GM12878 (cell line): ENCODE measurements around the gene CERCAM. TPM values are rescaled to one million over a fixed set of nuclear protein-coding genes. Genes with fewer than 3 reads are reported as not detected.

Experiments
- ATAC-seq: fragments of 200-7000 bp; cut with Tn5 transposase; 3 replicates; pipeline ENCODE4 v1.9.1; 2020; ENCODE audit warnings: mild to moderate bottlenecking, moderate library complexity
- BruUV-seq: library from RNA; stranded (reverse); fragments of 400-500 nt; replicated peaks from 2 replicates; lab custom pipeline; 2021; lab: Mats Ljungman, UMichigan
- CTCF ChIA-PET: fragments of 300-600 bp; sonication (Branson Sonifier 250); formaldehyde crosslinking; extraction: SDS; loops from one replicate; lab custom pipeline; 2021; ENCODE audit warnings: inconsistent platforms; lab: Yijun Ruan, JAX
- POLR2A ChIA-PET: fragments of 350-600 bp; formaldehyde crosslinking; extraction: SDS; loops from one replicate; lab custom pipeline; 2021; ENCODE audit warnings: inconsistent platforms; lab: Charles Lee
- RAD21 ChIA-PET: fragments of 300-600 bp; sonication (Branson Sonifier 250); formaldehyde crosslinking; loops from one replicate; lab custom pipeline; 2023; ENCODE audit warnings: antibody characterized with exemption; ENCODE audit not compliant: unreplicated experiment; lab: Charles Lee
- SMC1A ChIA-PET: fragments of 300-600 bp; sonication (Branson Sonifier 250); formaldehyde crosslinking; loops from one replicate; lab custom pipeline; 2023; ENCODE audit not compliant: unreplicated experiment, uncharacterized antibody; lab: Charles Lee
- DNase-seq: peaks from one replicate; pipeline ENCODE4 v3.0.0-alpha.2; 2011; ENCODE audit warnings: low read depth, low spot score
- FAIRE-seq: peaks from 3 replicates; lab custom pipeline; 2011; peaks lifted over from hg19 to GRCh38; lab: Jason Lieb, UNC
- H2AFZ ChIP-seq: 2 replicates; pipeline ENCODE4 v1.6.0; 2011; ENCODE audit warnings: low read depth, low read length, control low read depth; ENCODE audit not compliant: control insufficient read depth
- H3K27ac ChIP-seq: 2 replicates; pipeline ENCODE4 v1.5.1; 2011; ENCODE audit warnings: control low read depth; ENCODE audit not compliant: control insufficient read depth, insufficient read depth
- H3K27me3 ChIP-seq, 2 experiments: replicated peaks in 1 of 2; 2 replicates each; pipeline versions ENCODE4 v1.6.0 to v1.6.1; 2011; ENCODE audit warnings: low read length in 1 of 2; ENCODE audit not compliant: control insufficient read depth in 2 of 2, insufficient read depth in 2 of 2
- H3K36me3 ChIP-seq, 2 experiments: 2 replicates each; pipeline ENCODE4 v1.5.1; 2011; ENCODE audit warnings: low read length in 1 of 2; ENCODE audit not compliant: control insufficient read depth in 2 of 2, insufficient read depth in 2 of 2
- H3K4me1 ChIP-seq: 2 replicates; pipeline ENCODE4 v1.6.1; 2011; ENCODE audit warnings: mild to moderate bottlenecking, low read length, moderate library complexity, mixed read lengths; ENCODE audit not compliant: control insufficient read depth, insufficient read depth
- H3K4me2 ChIP-seq: 2 replicates; pipeline ENCODE4 v1.6.0; 2011; ENCODE audit warnings: control low read depth; ENCODE audit not compliant: control insufficient read depth, insufficient read depth
- H3K4me3 ChIP-seq: fragments of 200-600 bp; sonication (generic); 2 replicates; pipeline ENCODE4 v1.5.1; 2016
- H3K79me2 ChIP-seq: 2 replicates; pipeline ENCODE4 v1.6.0; 2011; ENCODE audit warnings: low read length; ENCODE audit not compliant: control insufficient read depth, insufficient read depth
- H3K9ac ChIP-seq: 2 replicates; pipeline ENCODE4 v1.8.0; 2011; ENCODE audit warnings: low read length, control low read depth, mixed read lengths; ENCODE audit not compliant: control insufficient read depth, insufficient read depth
- H3K9me3 ChIP-seq: replicated peaks from 3 replicates; pipeline ENCODE4 v1.5.1; 2011; ENCODE audit warnings: mild to moderate bottlenecking, low read length; ENCODE audit not compliant: control insufficient read depth, insufficient read depth
- H4K20me1 ChIP-seq: 2 replicates; pipeline ENCODE4 v1.6.0; 2011; ENCODE audit not compliant: control insufficient read depth, insufficient read depth
- BHLHE40 ChIP-seq, 2 experiments: fragments of 450-650 bp in 1 of 2; IDR thresholded peaks; 2 replicates each; pipeline ENCODE4 v1.6.1; 2011 to 2017; ENCODE audit warnings: low read depth in 2 of 2, borderline replicate concordance in 1 of 2, improper control_type of control experiment in 1 of 2, low read length in 1 of 2, mild to moderate bottlenecking in 1 of 2
- CBFB ChIP-seq: IDR thresholded peaks from 2 replicates; pipeline ENCODE4 v1.6.1; 2016; ENCODE audit warnings: antibody characterized with exemption, low read depth
- EED ChIP-seq: sonication (generic); IDR thresholded peaks from 2 replicates; pipeline ENCODE4 v1.6.1; 2016; ENCODE audit warnings: antibody characterized with exemption, low read depth
- ESRRA ChIP-seq: IDR thresholded peaks from 2 replicates; pipeline ENCODE4 v1.6.1; 2012; ENCODE audit warnings: mild to moderate bottlenecking, low read length, improper control_type of control experiment
- ETV6 ChIP-seq, 2 experiments: fragments of 450-650 bp in 1 of 2; IDR thresholded peaks in 1 of 2; conservative IDR thresholded peaks in 1 of 2; 2 replicates each; pipeline ENCODE4 v1.6.1; 2014; ENCODE audit warnings: antibody characterized with exemption in 1 of 2, borderline replicate concordance in 1 of 2, low read depth in 1 of 2, mild to moderate bottlenecking in 1 of 2, moderate library complexity in 1 of 2
- FOS ChIP-seq: IDR thresholded peaks from 3 replicates; pipeline ENCODE4 v1.6.1; 2011; ENCODE audit warnings: borderline replicate concordance; ENCODE audit not compliant: insufficient read length; ENCODE audit errors: extremely low read depth
- FOXK2 ChIP-seq: fragments of 450-650 bp; IDR thresholded peaks from 2 replicates; pipeline ENCODE4 v1.6.1; 2017; ENCODE audit warnings: mild to moderate bottlenecking, moderate library complexity
- NR2C2 ChIP-seq: IDR thresholded peaks from 2 replicates; pipeline ENCODE4 v1.6.1; 2011; ENCODE audit warnings: borderline replicate concordance, low read depth; ENCODE audit not compliant: control insufficient read depth, insufficient read length
- RAD21 ChIP-seq: IDR thresholded peaks from 2 replicates; pipeline ENCODE4 v1.6.1; 2011; ENCODE audit warnings: mild to moderate bottlenecking, low read depth, low read length, moderate library complexity; ENCODE audit not compliant: insufficient read depth
- YY1 ChIP-seq: IDR thresholded peaks from 2 replicates; pipeline ENCODE4 v1.6.1; 2011; ENCODE audit warnings: low read depth, mild to moderate bottlenecking, low read length
- ZNF274 ChIP-seq: IDR thresholded peaks from one replicate; pipeline ENCODE4 v1.8.0; 2011; ENCODE audit not compliant: insufficient read length, insufficient read depth
- WGBS: methylation state at CpG from one replicate; pipeline ENCODE4 v1.1.6; 2016; ENCODE audit warnings: low lambda C conversion rate; ENCODE audit not compliant: insufficient replicate concordance, insufficient coverage; ENCODE audit errors: missing lambda C conversion rate; 5-methylcytosine and 5-hydroxymethylcytosine counted together
- in situ Hi-C: fragments of 300-500 bp; cut with MboI; formaldehyde crosslinking; loops from 9 replicates; pipeline ENCODE4 v1.14.3; 2018; ENCODE audit warnings: mixed read lengths
- intact Hi-C: fragments of 100-400 bp; cut with micrococcal nuclease; formaldehyde crosslinking; loops from one replicate; pipeline ENCODE4 v1.14.2; 2022; ENCODE audit not compliant: unreplicated experiment
- polyA plus RNA-seq, 11 experiments: library from polyadenylated mRNA; depleted of rRNA in 4 of 11; unstranded in 6 of 11; stranded (reverse) in 5 of 11; fragments of >200 nt; fragmentation: Nextera tagmentation in 4 of 11; fragmentation: Illumina TruSeq in 1 of 11; extraction: Ambion mirVana in 4 of 11; extraction: Trizol in 1 of 11; gene quantifications; 1 replicate in 1 of 11; 2 replicates in 10 of 11; pipeline versions ENCODE4 v1.2.1 to v1.2.3, GENCODE V29; 2011 to 2016; ENCODE audit warnings: inconsistent platforms in 2 of 11, missing spikeins in 2 of 11, low read depth in 1 of 11
- total RNA-seq, 4 experiments: library from RNA; depleted of rRNA in 3 of 4; stranded (reverse); fragments of >200 nt in 3 of 4; fragmentation: Illumina TruSeq in 1 of 4; extraction: Trizol in 1 of 4; gene quantifications; 2 replicates each; pipeline versions ENCODE4 v1.2.1 to v1.2.3, GENCODE V29; 2013 to 2021
- TF ChIP-seq, protein P1 (sequence below): IDR thresholded peaks from 2 replicates; pipeline ENCODE4 v1.6.1; 2011; ENCODE audit warnings: borderline replicate concordance, low read depth, mild to moderate bottlenecking, moderate library complexity, low read length; ENCODE audit not compliant: insufficient read depth, poor library complexity, severe bottlenecking
- TF ChIP-seq, protein P2 (sequence below): fragments of 450-650 bp; IDR thresholded peaks from 2 replicates; pipeline ENCODE4 v1.6.1; 2018; ENCODE audit warnings: mild to moderate bottlenecking, low read depth, moderate library complexity; ENCODE audit not compliant: partially characterized antibody
- TF ChIP-seq, protein P3 (sequence below): fragments of 450-650 bp; formaldehyde crosslinking; IDR thresholded peaks from 2 replicates; pipeline ENCODE4 v1.4.0; 2020; ENCODE audit warnings: mild to moderate bottlenecking, moderate library complexity

CERCAM gene
- total and polyA plus RNA-seq, 10 of the 15 experiments (the other 5 are each of a cell fraction or from before 2014, with no cell fraction given) = 0.05 to 6.7 (median 0.71) TPM

DNA sequence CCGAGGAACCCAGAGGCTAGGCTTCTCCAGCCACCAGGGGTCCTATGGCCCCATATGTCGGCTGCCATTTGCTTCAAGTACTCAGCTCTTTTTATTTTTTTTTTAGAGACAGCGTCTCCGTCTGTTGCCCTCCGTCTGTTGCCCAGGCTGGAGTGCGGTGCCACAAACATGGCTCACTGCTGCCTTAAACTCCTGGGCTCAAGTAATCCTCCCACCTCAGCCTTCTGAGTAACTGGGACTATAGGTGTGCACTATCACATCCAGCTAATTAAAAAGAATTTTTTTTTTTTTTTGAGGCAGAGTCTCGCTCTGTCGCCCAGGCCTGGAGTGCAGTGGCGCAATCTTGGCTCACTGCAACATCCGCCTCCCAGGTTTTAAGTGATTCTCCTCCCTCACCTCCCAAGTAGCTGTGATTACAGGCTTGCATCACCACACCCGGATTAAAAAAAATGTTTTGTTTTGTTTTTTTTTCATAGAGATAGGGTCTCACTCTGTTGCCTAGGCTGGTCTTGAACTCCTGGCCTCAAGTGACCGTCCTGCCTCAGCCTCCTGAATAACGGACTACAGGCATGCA lies 8.9 kb downstream of the CERCAM start:
- no peaks in the 10 kb centered on the region for H3K36me3 ChIP-seq
- DNase-seq = no peak
- H3K27ac ChIP-seq = no peak overlapping the region
- WGBS = 64% methylated on average over 13 of the region's 13 CpGs
- H3K4me3 ChIP-seq = no peak overlapping the region
- H3K4me1 ChIP-seq = no peaks in the 10 kb centered on the region
- H3K27me3 ChIP-seq = no peaks in the 10 kb centered on the region
- ChIA-PET CTCF (interaction anchor here (0.7 to 1.1 kb wide), 2 partner anchors 9 to 15 kb away, joined by 3 to 5 read pairs; no protein-coding TSS in a partner anchor), POLR2A (interaction anchor here (0.6 kb wide), 1 partner anchor 433 kb away, joined by 3 read pairs; no protein-coding TSS in a partner anchor), SMC1A (no interaction called here), RAD21 (no interaction called here)
- no peaks in the 10 kb centered on the region for H3K9me3 ChIP-seq
- no peak overlapping the region for H3K9ac ChIP-seq
- no peak overlapping the region for H2AFZ ChIP-seq
- ATAC-seq = no peak
- H3K79me2 ChIP-seq = no peaks in the 10 kb centered on the region
- no peak overlapping the region for H3K4me2 ChIP-seq
- BruUV-seq = no TSS peak
- no peaks in the 10 kb centered on the region for H4K20me1 ChIP-seq
- no peak for FAIRE-seq
- in situ Hi-C loops = no loop called here
- intact Hi-C loops = no loop called here
- TF ChIP-seq ETV6 (conservative IDR thresholded peaks at IDR 0.05 in 1 of 2, IDR thresholded peaks at IDR 0.05 in 1 of 2; ENCODE audit: borderline replicate concordance in 1 of 2, low read depth in 1 of 2) = no peak
- TF ChIP-seq, protein P1, sequence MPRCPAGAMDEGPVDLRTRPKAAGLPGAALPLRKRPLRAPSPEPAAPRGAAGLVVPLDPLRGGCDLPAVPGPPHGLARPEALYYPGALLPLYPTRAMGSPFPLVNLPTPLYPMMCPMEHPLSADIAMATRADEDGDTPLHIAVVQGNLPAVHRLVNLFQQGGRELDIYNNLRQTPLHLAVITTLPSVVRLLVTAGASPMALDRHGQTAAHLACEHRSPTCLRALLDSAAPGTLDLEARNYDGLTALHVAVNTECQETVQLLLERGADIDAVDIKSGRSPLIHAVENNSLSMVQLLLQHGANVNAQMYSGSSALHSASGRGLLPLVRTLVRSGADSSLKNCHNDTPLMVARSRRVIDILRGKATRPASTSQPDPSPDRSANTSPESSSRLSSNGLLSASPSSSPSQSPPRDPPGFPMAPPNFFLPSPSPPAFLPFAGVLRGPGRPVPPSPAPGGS = no peak
- TF ChIP-seq FOXK2 = no peak
- TF ChIP-seq, protein P2, sequence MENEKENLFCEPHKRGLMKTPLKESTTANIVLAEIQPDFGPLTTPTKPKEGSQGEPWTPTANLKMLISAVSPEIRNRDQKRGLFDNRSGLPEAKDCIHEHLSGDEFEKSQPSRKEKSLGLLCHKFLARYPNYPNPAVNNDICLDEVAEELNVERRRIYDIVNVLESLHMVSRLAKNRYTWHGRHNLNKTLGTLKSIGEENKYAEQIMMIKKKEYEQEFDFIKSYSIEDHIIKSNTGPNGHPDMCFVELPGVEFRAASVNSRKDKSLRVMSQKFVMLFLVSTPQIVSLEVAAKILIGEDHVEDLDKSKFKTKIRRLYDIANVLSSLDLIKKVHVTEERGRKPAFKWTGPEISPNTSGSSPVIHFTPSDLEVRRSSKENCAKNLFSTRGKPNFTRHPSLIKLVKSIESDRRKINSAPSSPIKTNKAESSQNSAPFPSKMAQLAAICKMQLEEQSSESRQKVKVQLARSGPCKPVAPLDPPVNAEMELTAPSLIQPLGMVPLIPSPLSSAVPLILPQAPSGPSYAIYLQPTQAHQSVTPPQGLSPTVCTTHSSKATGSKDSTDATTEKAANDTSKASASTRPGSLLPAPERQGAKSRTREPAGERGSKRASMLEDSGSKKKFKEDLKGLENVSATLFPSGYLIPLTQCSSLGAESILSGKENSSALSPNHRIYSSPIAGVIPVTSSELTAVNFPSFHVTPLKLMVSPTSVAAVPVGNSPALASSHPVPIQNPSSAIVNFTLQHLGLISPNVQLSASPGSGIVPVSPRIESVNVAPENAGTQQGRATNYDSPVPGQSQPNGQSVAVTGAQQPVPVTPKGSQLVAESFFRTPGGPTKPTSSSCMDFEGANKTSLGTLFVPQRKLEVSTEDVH = no peak
- TF ChIP-seq FOS = no peak
- no peak for TF ChIP-seq NR2C2
- TF ChIP-seq, protein P3, sequence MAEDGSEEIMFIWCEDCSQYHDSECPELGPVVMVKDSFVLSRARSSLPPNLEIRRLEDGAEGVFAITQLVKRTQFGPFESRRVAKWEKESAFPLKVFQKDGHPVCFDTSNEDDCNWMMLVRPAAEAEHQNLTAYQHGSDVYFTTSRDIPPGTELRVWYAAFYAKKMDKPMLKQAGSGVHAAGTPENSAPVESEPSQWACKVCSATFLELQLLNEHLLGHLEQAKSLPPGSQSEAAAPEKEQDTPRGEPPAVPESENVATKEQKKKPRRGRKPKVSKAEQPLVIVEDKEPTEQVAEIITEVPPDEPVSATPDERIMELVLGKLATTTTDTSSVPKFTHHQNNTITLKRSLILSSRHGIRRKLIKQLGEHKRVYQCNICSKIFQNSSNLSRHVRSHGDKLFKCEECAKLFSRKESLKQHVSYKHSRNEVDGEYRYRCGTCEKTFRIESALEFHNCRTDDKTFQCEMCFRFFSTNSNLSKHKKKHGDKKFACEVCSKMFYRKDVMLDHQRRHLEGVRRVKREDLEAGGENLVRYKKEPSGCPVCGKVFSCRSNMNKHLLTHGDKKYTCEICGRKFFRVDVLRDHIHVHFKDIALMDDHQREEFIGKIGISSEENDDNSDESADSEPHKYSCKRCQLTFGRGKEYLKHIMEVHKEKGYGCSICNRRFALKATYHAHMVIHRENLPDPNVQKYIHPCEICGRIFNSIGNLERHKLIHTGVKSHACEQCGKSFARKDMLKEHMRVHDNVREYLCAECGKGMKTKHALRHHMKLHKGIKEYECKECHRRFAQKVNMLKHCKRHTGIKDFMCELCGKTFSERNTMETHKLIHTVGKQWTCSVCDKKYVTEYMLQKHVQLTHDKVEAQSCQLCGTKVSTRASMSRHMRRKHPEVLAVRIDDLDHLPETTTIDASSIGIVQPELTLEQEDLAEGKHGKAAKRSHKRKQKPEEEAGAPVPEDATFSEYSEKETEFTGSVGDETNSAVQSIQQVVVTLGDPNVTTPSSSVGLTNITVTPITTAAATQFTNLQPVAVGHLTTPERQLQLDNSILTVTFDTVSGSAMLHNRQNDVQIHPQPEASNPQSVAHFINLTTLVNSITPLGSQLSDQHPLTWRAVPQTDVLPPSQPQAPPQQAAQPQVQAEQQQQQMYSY (CRISPR knock-in tag) = no peak
- TF ChIP-seq BHLHE40 (IDR thresholded peaks at IDR 0.05; ENCODE audit: borderline replicate concordance in 1 of 2, low read depth in 2 of 2, low read length in 1 of 2) = no peak
- TF ChIP-seq ZNF274 = no peak
- no peak for TF ChIP-seq CBFB
- no peak for TF ChIP-seq EED
- TF ChIP-seq RAD21 = no peak
- no peak for TF ChIP-seq ESRRA
- TF ChIP-seq YY1 = no peak
